ENCODE data around the gene C16orf78.

C16orf78 gene

DNA sequence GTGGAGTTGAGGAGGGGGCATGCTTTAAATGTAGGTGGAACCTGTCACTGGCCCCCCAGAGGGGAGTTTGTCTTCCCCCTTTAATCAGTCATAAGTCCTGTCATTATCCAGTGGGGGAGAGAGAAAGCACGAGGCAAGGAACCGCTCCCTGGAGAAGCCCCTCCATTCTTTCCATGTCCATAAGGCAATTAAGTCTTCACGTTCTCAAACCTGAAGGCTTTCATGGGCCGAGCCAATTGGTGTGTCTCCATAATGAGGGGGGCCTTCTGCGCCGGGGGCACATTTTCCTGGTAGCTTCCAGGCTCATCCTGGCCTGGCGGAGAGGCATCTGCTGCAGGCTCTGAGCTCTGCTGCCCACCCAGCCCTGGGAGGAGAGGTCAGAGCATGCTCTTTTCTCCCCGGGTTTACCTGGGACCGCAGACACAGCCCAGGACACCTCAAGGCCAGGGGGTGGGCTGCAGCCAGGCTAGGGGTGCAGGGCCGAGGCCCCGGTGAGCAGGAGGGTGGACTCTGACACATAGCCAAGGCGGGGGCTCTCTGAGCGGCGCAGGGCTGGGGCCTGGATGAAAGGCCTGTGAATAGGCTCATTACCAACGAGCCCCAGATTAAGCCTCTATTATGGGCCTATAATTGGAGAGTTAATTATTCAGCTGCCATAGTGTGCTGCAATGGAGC is 42.5 kb downstream of the C16orf78 start:
- Mint-ChIP-seq H3K9me3 (no peaks in the 10 kb centered on the region), H3K4me3 (no peak overlapping the region), H3K4me1 (no peaks in the 10 kb centered on the region), H3K27ac (no peak overlapping the region), H3K36me3 (no peaks in the 10 kb centered on the region), H3K27me3 (no peaks in the 10 kb centered on the region)
- DNase-seq (ENCODE audit: low spot score in 2 of 2) (no peak), ATAC-seq (ENCODE audit: low read depth) (no peak)

DNA sequence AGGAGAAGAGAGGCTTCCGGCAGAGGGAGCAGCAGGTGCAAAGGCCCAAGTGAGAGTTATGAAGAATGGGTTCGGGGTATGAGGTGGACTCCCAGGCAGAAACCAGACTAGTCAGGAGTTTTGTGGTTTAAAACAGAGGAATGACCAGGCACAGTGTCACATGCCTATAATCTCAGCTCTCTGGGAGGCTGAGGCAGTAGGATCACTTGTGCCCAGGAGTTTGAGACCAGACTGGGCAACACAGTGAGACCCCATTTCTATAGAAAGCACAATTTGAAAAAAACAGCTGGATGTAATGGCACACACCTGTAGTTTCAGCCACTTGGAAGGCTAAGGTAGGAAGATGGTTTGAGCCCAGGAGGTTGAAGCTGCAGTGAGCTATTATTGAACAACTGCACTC is 43.8 kb downstream of the C16orf78 start:
- no peaks in the 10 kb centered on the region for H3K27me3 Mint-ChIP-seq
- H3K36me3 Mint-ChIP-seq, result no peaks in the 10 kb centered on the region
- no peaks in the 10 kb centered on the region for H3K4me1 Mint-ChIP-seq
- DNase-seq (ENCODE audit: low spot score in 2 of 2), result no peak
- no peak overlapping the region for H3K4me3 Mint-ChIP-seq
- no peak overlapping the region for H3K27ac Mint-ChIP-seq
- no peaks in the 10 kb centered on the region for H3K9me3 Mint-ChIP-seq
- no peak for ATAC-seq (ENCODE audit: low read depth)

DNA sequence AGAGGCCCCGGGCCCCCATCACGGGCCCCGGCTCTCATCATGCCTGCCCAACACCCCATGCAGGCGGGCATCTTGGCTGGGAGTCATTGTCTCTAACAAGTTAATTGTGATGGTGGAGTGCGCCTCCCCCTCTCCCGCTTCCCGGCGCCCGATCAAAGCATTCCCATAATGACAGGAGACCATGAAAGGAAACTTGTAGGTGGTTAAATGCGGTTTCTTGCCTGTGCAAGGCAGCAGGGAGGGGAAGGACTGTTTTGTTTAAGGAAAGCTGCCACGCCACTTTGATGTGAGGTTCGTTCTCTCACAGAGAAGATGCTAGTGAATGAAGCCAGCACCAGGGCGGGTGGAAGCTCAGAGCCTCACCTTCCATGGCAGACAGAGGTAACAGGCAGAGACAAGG is 45.4 kb downstream of the C16orf78 start:
- peaks cover 3% of the 10 kb centered on the region for H3K9me3 Mint-ChIP-seq
- DNase-seq (ENCODE audit: low spot score in 2 of 2), result no peak
- ATAC-seq (ENCODE audit: low read depth), result no peak
- H3K36me3 Mint-ChIP-seq, result peaks cover 1% of the 10 kb centered on the region
- H3K27me3 Mint-ChIP-seq, result peaks cover 4% of the 10 kb centered on the region
- no peak overlapping the region for H3K4me3 Mint-ChIP-seq
- H3K4me1 Mint-ChIP-seq, result no peaks in the 10 kb centered on the region
- no peak overlapping the region for H3K27ac Mint-ChIP-seq

DNA sequence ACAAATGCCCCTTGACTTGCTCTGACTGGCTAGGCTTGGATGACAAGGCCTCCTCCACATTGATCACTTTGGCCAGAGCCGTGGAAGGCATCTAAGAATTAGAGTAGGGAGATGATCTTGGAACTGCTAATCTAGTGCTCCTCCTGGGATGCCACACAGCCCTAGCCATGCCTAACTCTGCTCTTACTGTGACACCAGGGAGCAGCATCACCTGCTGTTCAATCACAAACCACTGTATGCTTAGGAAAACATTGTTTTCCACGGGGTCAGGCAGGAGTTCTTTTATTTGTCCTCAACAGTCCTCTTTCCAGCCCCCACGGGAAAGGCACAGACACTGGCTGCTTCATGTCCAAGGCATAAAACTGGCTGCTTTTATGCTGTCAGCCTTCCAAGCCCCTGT is 46.3 kb downstream of the C16orf78 start:
- Mint-ChIP-seq H3K27me3 (peaks cover 4% of the 10 kb centered on the region), H3K27ac (no peak overlapping the region), H3K9me3 (peaks cover 3% of the 10 kb centered on the region), H3K36me3 (peaks cover 1% of the 10 kb centered on the region), H3K4me3 (no peak overlapping the region), H3K4me1 (no peaks in the 10 kb centered on the region)
- no peak for DNase-seq (ENCODE audit: low spot score in 2 of 2)
- ATAC-seq (ENCODE audit: low read depth), result no peak

DNA sequence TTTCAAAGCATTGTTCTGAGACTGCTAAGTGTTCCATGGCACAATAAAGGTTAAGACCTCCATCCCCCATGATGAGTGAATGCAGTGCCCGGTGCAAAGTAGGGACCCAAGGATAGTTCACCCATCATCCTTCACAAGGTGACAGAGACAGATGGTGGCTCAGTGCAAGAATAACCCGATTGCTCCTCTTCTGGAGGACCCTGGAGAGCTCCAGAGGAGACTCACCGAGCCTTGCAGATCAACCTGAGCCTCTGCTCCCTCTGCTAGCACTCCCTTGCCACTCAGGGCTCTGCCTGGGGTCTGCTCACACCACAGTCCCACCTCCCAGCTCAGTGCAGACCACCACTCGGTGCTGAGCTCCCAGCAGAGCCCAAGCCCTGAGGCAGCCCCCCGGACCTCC is 49.3 kb downstream of the C16orf78 start:
- DNase-seq (ENCODE audit: low spot score in 2 of 2), result no peak
- Mint-ChIP-seq H3K4me1 (no peaks in the 10 kb centered on the region), H3K27ac (no peak overlapping the region), H3K27me3 (peaks cover 4% of the 10 kb centered on the region), H3K4me3 (no peak overlapping the region), H3K9me3 (peaks cover 3% of the 10 kb centered on the region), H3K36me3 (peaks cover 1% of the 10 kb centered on the region)
- no peak for ATAC-seq (ENCODE audit: low read depth)

DNA sequence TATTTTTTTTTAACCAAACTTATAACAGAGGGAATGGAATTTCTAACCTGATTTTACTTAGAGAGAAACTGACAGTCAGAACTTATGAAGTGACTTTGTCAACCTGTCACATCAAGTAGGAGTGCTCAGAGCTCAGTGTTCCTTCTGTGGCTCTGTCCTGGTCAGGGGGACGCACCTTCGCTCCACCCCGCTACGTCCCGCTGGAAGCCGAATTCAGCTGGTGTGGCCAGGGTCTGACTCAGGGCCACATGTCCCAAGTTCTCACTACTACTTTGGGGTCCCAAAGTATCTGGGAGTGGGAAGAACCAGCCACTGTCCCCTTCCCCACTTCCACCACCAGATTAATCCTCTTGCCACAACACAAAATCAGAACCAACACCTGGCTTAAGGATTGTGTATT is 51.4 kb downstream of the C16orf78 start:
- ATAC-seq (ENCODE audit: low read depth) (no peak), DNase-seq (ENCODE audit: low spot score in 2 of 2) (no peak)
- H3K4me1 Mint-ChIP-seq, result no peaks in the 10 kb centered on the region
- peaks cover 14% of the 10 kb centered on the region for H3K27me3 Mint-ChIP-seq
- no peak overlapping the region for H3K27ac Mint-ChIP-seq
- H3K36me3 Mint-ChIP-seq, result peaks cover 6% of the 10 kb centered on the region
- H3K9me3 Mint-ChIP-seq, result peaks cover 11% of the 10 kb centered on the region
- H3K4me3 Mint-ChIP-seq, result no peak overlapping the region

DNA sequence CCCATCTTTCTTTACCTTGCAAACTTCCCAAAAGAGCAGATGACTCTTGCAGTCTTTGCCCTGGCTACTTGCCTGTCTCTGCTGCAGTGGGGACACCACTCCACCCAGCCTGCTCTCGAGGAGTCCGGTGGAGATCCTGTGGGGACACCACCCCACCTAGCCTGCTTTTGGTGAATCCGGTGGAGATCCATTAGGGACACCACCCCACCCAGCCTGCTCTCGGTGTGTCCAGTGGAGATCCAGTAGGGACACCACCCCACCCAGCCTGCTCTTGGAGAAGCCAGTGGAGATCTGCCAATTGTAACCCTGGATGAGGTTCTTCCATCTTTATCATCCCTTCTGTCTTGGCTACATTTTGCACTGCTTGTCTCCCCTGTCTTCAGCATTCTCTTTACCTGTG is 54.2 kb downstream of the C16orf78 start:
- no peaks in the 10 kb centered on the region for H3K4me1 Mint-ChIP-seq
- H3K27ac Mint-ChIP-seq, result no peak overlapping the region
- peaks cover 17% of the 10 kb centered on the region for H3K27me3 Mint-ChIP-seq
- peaks cover 6% of the 10 kb centered on the region for H3K36me3 Mint-ChIP-seq
- H3K4me3 Mint-ChIP-seq, result no peak overlapping the region
- H3K9me3 Mint-ChIP-seq, result peaks cover 11% of the 10 kb centered on the region
- no peak for DNase-seq (ENCODE audit: low spot score in 2 of 2)
- no peak for ATAC-seq (ENCODE audit: low read depth)

DNA sequence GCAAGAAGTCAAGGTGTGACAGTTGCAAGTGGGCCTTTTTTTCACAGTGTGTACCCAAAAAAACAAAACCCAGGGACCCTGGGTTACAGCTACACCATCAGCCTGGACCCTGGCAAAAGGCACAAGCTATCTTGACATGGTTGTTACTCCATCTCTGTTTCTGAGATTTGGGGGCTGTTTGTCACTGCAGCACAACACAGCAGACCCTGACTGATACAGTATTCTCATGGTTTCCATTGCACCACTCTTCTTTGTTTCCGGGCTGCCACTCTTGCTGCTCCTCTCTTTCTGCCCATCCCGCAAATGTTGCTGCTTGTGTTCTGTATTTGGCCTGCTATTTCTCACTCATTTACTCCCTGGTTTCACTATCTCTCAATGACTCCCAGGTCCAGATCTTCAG is 55.2 kb downstream of the C16orf78 start:
- Mint-ChIP-seq H3K27ac (no peak overlapping the region), H3K36me3 (peaks cover 5% of the 10 kb centered on the region), H3K9me3 (peaks cover 10% of the 10 kb centered on the region), H3K27me3 (peaks cover 15% of the 10 kb centered on the region), H3K4me3 (no peak overlapping the region), H3K4me1 (no peaks in the 10 kb centered on the region)
- DNase-seq (ENCODE audit: low spot score in 2 of 2) (no peak), ATAC-seq (ENCODE audit: low read depth) (no peak)

DNA sequence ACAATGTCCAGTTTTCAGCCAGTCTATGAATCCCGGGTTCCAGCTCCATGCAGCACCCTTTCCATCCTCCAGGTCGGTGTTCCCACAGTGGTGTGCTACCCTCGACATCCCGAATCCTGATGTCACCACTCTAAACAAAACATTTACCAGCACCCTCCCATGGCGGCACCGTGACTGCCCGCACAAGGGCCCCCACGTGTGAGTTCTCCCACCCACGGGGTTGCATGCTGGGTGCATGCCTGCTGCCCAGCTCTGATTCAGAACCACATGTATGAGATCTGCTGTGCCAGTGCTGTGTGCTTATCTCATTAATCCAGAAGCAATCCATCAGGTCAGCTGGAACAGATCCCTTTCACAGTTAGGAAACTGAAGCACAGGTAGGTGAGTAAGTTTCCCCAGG is 57.4 kb downstream of the C16orf78 start:
- DNase-seq (ENCODE audit: low spot score in 2 of 2), result no peak
- peaks cover 15% of the 10 kb centered on the region for H3K27me3 Mint-ChIP-seq
- no peaks in the 10 kb centered on the region for H3K4me1 Mint-ChIP-seq
- peaks cover 5% of the 10 kb centered on the region for H3K36me3 Mint-ChIP-seq
- no peak overlapping the region for H3K27ac Mint-ChIP-seq
- H3K9me3 Mint-ChIP-seq, result peaks cover 10% of the 10 kb centered on the region
- no peak for ATAC-seq (ENCODE audit: low read depth)
- no peak overlapping the region for H3K4me3 Mint-ChIP-seq

DNA sequence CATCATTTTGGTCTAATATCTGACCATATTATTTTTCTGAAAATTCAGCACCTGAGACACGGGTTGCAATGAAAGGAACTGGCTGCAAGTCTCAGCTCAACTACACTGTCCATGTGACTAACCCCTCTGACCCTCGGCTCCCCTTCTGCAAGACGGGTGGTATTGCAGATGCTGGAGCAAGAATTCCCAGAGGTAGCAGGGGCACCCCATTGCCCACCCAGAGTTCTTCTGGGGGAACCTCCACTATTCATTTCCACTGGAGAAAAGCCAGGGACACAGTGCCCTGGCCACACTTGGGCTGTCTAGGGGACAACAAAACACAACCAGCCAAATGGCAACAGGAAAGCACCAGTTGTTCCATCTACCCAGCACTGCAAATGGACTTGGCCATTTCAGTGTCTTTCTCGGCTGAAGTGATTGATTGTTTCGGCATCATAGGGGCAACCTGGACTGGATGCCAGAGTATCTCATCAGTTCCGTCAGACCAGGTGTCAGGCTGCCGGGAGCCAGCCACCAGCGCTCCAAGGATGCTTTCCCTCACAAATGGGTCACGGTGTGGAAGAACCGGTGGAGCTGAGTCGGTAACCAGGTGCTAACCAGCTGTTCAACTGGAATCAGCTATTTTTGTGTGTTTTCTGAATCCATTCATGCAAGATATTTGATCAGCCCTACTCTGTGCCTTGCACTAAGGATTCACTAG is 58.1 kb downstream of the C16orf78 start:
- peaks cover 10% of the 10 kb centered on the region for H3K9me3 Mint-ChIP-seq
- H3K27me3 Mint-ChIP-seq, result peaks cover 17% of the 10 kb centered on the region
- ATAC-seq (ENCODE audit: low read depth), result no peak
- H3K27ac Mint-ChIP-seq, result no peak overlapping the region
- H3K36me3 Mint-ChIP-seq, result peaks cover 5% of the 10 kb centered on the region
- no peak overlapping the region for H3K4me3 Mint-ChIP-seq
- H3K4me1 Mint-ChIP-seq, result no peaks in the 10 kb centered on the region
- DNase-seq (ENCODE audit: low spot score in 2 of 2), result no peak

DNA sequence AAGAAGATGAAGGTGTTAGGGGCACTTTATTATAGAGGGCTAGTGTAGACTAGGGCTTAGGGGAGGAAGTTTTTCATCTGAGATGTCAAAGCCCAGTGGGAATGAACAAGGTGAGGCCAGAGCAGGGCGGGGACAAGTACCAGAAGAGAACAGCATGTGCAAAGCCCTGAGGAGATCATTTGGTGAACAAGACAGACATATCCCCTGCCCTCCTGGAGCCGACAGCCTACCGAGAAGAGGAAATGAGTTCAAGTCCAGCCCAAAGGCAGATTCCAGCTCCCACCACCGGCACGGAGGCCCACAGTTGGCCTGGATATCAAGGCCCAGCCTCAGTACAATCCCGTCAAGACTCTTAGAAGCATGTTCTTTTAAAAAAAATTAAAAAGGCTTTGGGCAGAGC is 61.1 kb downstream of the C16orf78 start:
- Mint-ChIP-seq H3K9me3 (peaks cover 4% of the 10 kb centered on the region), H3K36me3 (no peaks in the 10 kb centered on the region), H3K4me3 (no peak overlapping the region), H3K27me3 (peaks cover 9% of the 10 kb centered on the region), H3K4me1 (no peaks in the 10 kb centered on the region), H3K27ac (no peak overlapping the region)
- ATAC-seq (ENCODE audit: low read depth) (no peak), DNase-seq (ENCODE audit: low spot score in 2 of 2) (no peak)

DNA sequence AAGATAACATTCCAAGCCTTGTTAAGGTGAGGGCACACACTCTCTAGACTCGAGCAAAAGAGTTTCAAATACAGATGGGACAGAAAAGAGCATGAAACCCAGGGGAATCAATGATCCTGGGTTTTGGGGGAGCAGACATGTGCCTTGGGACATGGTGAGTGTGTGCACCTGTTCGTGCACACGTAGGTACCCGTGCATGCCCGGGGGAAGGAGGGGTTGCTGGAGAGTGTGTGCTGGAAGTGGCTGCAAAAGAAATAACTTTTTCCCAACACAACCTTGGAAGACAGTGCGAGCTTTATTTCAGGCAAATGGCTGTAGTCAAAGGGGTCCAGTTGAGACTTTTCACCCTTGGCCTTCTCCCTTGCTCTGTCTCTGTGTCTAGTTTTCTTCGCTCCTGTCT is 62.6 kb downstream of the C16orf78 start:
- Mint-ChIP-seq H3K27me3 (peaks cover 7% of the 10 kb centered on the region), H3K4me1 (peaks cover 3% of the 10 kb centered on the region), H3K9me3 (peaks cover 1% of the 10 kb centered on the region), H3K4me3 (no peak overlapping the region), H3K27ac (no peak overlapping the region), H3K36me3 (no peaks in the 10 kb centered on the region)
- no peak for DNase-seq (ENCODE audit: low spot score in 2 of 2)
- no peak for ATAC-seq (ENCODE audit: low read depth)

DNA sequence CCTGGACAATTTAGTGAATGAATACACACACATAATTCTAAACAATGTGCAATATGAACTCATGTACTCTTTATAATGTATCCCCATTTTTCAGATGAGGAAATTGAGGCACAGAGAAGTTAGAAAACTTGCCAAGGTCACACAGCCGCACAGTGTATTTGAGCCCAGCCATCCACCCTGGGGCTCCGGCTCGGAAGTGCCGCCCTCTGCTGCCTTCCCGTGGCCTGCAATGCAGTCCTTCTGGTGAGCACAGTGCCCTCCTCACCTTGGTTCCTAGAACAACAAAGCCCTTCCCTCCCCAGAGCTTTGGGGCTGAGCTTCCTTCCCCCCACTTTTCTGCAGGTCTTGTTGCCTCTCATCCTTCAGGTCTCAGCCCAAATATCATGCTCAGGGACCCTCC is 63.7 kb downstream of the C16orf78 start:
- Mint-ChIP-seq H3K27ac (no peak overlapping the region), H3K36me3 (no peaks in the 10 kb centered on the region), H3K27me3 (peaks cover 6% of the 10 kb centered on the region)

DNA sequence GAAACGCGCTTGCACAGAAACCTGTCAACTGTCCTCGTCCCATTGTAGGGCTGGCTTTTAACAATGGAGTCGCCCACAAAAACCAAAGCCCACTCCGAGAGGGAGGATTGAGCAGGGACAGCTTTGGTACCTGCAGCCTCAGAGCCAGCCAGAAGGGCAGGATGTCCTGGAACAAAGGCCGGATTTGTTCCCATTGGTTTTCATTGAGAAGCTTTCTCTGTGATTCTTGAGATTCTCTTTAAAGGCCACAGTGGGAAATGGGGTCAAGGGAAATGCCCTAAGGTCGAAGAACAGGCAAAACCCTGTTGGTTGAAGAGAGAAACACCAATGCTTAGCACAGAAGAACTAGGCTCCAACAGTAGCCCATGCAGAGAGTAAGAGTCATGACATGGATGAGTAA is 65.4 kb downstream of the C16orf78 start:
- Mint-ChIP-seq H3K4me3 (no peak overlapping the region), H3K36me3 (no peaks in the 10 kb centered on the region), H3K9me3 (no peaks in the 10 kb centered on the region), H3K4me1 (peaks cover 8% of the 10 kb centered on the region), H3K27me3 (peaks cover 2% of the 10 kb centered on the region), H3K27ac (no peak overlapping the region)
- DNase-seq (ENCODE audit: low spot score in 2 of 2), result no peak
- no peak for ATAC-seq (ENCODE audit: low read depth)

More for the DNA sequence above, 63.7 kb downstream of the C16orf78 start:
- Mint-ChIP-seq H3K4me1 (peaks cover 6% of the 10 kb centered on the region), H3K4me3 (no peak overlapping the region), H3K9me3 (peaks cover 1% of the 10 kb centered on the region)
- ATAC-seq (ENCODE audit: low read depth), result no peak
- DNase-seq (ENCODE audit: low spot score in 2 of 2), result no peak

DNA sequence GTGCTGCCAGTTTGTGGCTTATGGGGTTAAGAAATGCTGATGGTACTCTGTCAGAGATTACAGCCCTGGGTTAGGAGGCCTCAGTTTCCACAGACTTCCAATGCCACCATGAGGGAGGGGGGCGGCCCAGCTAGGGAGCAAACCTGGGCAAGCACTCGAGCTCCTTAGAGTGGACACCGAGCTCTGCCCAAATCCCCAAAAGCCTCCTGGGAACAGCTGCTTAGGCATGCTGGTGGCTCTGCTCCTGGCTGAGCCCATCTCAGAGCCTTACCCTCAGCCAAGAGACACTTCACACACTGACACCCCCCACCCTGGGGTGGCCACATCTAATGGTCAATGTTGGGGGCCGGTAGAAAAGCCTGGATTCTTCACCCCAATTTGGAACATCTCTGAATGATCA is 66.1 kb downstream of the C16orf78 start:
- peaks cover 8% of the 10 kb centered on the region for H3K4me1 Mint-ChIP-seq
- peaks cover 2% of the 10 kb centered on the region for H3K27me3 Mint-ChIP-seq
- no peak overlapping the region for H3K27ac Mint-ChIP-seq
- no peak overlapping the region for H3K4me3 Mint-ChIP-seq
- ATAC-seq (ENCODE audit: low read depth) (no peak), DNase-seq (ENCODE audit: low spot score in 2 of 2) (no peak)
- no peaks in the 10 kb centered on the region for H3K9me3 Mint-ChIP-seq
- H3K36me3 Mint-ChIP-seq, result no peaks in the 10 kb centered on the region
